ENCODE data around the gene CLIP3.
A peak's percentile ranks its signal among the peaks of the same experiment; 100 is the strongest.
"Not testable (repeated sequence)": the region's sequence is repeated elsewhere in the genome, so short reads cannot be mapped to it uniquely, and the experiment has no call there.

CLIP3 gene

DNA sequence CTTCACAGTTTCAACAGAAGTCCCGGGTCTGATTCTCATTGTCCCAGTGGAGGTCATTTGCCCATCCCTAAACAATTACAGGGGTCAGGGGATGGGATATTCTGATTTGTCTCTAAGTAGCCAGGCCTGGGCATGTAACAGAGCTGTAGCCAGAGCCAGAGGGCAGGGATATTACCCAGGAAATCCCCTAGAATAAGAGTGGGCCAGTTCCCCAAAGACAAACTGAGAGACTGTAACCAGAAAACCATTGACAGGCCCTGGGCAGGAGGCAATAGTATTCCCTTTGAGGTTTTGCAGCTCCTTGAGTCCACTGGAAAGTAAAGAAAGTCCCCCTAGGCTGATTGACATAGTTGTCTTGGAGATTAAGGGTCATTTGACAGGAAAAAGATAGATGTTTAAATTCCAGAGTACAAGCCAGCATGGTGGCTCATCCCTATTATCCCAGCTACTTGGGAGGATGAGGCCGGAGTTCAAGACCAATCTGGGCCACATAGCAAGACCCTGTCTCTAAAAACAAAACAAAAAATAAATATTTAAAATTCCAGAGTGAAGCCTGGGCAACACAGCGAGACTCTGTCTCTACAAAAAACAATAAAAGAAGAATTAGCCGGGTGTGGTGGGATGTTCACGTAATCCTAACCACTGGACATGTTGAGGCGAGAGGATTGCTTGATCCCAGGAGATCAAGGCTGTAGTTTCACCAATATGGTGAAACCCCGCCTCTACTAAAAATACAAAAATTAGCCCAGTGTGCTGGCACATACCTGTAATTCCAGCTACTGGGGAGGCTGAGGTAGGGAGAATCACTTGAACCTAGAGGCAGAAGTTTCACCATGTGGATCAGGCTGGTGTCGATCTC lies 39.5 kb downstream of the CLIP3 start:
- peaks cover 7% of the 10 kb centered on the region for H3K36me3 Mint-ChIP-seq (ENCODE audit: insufficient read depth)
- peaks cover 10% of the 10 kb centered on the region for H3K27me3 Mint-ChIP-seq
- no peak for DNase-seq (ENCODE audit: low spot score in 2 of 2)
- no peak overlapping the region for H3K27ac Mint-ChIP-seq (ENCODE audit: low read depth)
- no peak for ATAC-seq (replicated peaks; ENCODE audit: extremely low read depth, poor library complexity, severe bottlenecking)
- H3K9me3 Mint-ChIP-seq, result no peaks in the 10 kb centered on the region
- no peak overlapping the region for H3K4me3 Mint-ChIP-seq
- peaks cover 27% of the 10 kb centered on the region for H3K4me1 Mint-ChIP-seq

DNA sequence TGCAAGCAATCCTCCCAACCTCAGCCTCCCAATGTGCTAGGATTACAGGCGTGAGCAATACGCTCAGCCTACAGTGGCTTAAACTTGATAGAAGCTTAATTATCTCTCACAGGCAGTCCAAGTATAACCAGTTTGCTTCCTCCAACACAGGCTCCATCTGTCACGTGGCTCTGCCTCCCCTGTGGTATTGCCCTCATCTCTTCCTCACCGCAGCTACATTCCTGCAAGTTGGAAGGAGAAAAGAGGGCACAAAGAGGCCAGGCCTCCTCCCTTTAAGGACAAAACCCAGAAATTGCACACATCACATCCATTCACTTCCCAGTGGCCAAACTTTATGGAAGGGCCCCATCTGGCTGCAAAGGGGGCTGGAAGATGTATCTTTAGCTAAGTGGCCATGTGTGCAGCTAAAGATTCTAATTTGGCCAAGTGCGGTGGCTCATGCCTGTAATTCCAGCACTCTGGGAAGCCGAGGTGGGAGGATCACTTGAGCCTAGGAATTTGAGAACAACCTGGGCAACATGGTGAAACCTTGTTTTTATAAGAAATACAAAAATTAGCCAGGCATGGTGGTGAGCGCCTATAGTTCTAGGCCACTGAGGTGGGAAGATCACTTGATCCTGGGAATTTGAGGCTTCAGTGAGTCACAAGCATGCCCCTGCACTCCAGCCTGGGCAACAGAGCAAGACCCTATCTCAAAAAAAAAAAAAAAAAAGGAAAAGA lies 40.8 kb downstream of the CLIP3 start:
- Mint-ChIP-seq H3K4me1 (peaks cover 20% of the 10 kb centered on the region), H3K36me3 (ENCODE audit: insufficient read depth) (peaks cover 4% of the 10 kb centered on the region), H3K27me3 (peaks cover 19% of the 10 kb centered on the region), H3K4me3 (no peak overlapping the region), H3K27ac (ENCODE audit: low read depth) (no peak overlapping the region), H3K9me3 (no peaks in the 10 kb centered on the region)
- ATAC-seq (replicated peaks; ENCODE audit: extremely low read depth, poor library complexity, severe bottlenecking), result no peak
- DNase-seq (ENCODE audit: low spot score in 2 of 2), result no peak

DNA sequence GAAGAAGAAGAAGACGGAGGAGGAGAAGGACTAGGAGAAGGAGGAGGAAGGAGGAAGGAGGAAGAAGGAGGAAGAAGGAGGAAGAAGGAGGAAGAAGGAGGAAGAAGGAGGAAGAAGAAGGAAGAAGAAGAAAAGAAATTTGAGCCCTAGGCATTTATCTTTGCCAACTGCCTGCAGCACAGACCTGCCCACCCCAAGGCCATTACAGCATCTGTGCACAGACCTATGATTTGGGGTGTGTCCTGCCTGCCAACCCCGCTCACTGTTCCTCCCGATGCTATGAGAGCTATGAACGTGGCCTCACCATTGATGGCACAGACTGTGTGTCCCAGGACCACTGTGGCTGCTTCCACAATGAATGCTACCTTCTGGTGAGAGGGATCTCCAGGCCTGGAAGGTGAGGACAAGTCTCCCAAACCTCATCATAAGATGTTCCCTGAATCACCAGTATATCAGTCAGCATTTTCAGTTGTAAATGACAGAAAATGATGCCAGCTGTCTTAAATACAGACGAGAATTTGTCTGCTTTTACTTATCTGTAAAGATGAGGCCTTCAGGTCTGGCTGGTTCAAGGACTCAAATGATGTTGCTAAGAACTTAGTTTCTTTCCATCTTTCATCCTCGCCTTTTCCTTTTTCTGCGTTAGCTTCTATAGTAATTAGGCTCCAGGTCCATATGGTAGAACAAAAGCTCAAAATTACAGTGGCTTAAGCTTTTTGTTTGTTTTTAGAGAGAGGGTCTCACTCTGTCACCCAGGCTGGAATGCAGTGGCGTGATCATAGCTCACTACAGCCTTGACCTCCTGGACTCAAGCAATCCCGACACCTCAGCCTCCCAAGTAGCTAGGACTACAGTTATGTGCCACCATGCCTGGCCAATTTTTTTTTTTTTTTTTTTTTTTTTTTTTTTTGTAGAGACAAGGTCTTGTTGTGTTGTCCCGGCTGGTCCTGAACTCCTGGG lies 41.6 kb downstream of the CLIP3 start:
- Mint-ChIP-seq H3K4me1 (peaks cover 17% of the 10 kb centered on the region), H3K9me3 (no peaks in the 10 kb centered on the region), H3K27me3 (peaks cover 27% of the 10 kb centered on the region), H3K27ac (ENCODE audit: low read depth) (no peak overlapping the region), H3K36me3 (ENCODE audit: insufficient read depth) (peaks cover 4% of the 10 kb centered on the region), H3K4me3 (no peak overlapping the region)
- ATAC-seq (replicated peaks; ENCODE audit: extremely low read depth, poor library complexity, severe bottlenecking) (no peak), DNase-seq (ENCODE audit: low spot score in 2 of 2) (no peak)

DNA sequence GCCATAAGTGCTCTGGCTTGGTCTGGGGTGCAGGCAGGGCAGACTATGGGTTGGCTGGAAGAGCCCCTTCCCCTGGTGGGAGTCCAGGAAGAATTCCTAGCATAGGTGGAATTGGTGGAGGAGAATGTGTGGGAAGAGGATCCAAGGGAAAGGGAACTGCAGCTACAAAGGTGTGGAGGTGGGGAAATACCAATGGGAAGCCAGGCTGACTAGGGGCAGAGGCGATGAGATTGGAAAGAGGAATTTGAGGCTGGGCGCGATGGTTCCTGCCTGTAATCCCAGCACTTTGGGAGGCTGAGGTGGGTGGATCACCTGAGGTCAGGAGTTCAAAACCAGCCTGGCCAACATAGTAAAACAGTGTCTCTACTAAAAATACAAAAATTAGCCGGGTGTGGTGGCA lies 42.5 kb downstream of the CLIP3 start:
- no peak overlapping the region for H3K27ac Mint-ChIP-seq (ENCODE audit: low read depth)
- no peaks in the 10 kb centered on the region for H3K9me3 Mint-ChIP-seq
- DNase-seq (ENCODE audit: low spot score in 2 of 2), result no peak
- peaks cover 12% of the 10 kb centered on the region for H3K4me1 Mint-ChIP-seq
- H3K27me3 Mint-ChIP-seq, result peaks cover 36% of the 10 kb centered on the region
- H3K4me3 Mint-ChIP-seq, result no peak overlapping the region
- ATAC-seq (replicated peaks; ENCODE audit: extremely low read depth, poor library complexity, severe bottlenecking), result no peak
- peaks cover 4% of the 10 kb centered on the region for H3K36me3 Mint-ChIP-seq (ENCODE audit: insufficient read depth)

DNA sequence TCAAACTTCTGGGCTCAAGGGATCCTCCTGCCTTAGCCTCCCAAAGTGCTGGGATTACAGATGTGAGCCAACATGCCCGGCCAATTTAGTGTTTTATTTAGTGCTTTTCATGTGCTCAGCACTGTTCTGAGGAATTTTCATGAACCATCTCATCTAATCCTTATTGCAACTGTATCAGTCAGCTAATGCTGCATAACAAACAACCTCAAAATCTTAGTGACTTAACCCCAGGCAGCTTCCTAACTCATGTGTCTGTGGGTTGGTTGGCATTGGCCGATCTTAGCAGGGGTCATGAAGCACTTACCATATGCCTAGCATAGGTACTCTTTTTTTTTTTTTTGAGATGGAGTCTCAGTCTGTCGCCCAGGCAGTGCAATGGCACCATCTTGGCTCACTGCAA lies 43.8 kb downstream of the CLIP3 start:
- DNase-seq (ENCODE audit: low spot score in 2 of 2) (no peak), ATAC-seq (replicated peaks; ENCODE audit: extremely low read depth, poor library complexity, severe bottlenecking) (no peak)
- Mint-ChIP-seq H3K9me3 (no peaks in the 10 kb centered on the region), H3K36me3 (ENCODE audit: insufficient read depth) (no peaks in the 10 kb centered on the region), H3K4me1 (peaks cover 6% of the 10 kb centered on the region), H3K27me3 (peaks cover 50% of the 10 kb centered on the region), H3K27ac (ENCODE audit: low read depth) (no peak overlapping the region), H3K4me3 (no peak overlapping the region)

DNA sequence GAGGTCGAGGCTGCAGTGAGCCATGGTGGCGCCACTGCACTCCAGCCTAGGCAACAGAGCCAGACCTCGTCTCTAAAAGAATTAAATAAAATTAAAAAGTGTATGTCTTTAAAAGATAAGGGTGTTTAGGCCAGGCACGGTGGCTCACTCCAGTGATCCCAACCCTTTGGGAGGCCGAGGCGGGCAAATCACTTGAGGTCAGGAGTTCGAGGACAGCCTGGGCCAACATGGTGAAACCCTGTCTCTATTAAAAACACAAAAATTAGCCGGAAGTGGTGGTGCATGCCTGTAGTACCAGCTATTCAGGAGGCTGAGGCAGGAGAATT lies 45.1 kb downstream of the CLIP3 start:
- ATAC-seq (replicated peaks; ENCODE audit: extremely low read depth, poor library complexity, severe bottlenecking), result no peak
- no peaks in the 10 kb centered on the region for H3K36me3 Mint-ChIP-seq (ENCODE audit: insufficient read depth)
- no peak overlapping the region for H3K4me3 Mint-ChIP-seq
- peaks cover 6% of the 10 kb centered on the region for H3K4me1 Mint-ChIP-seq
- no peak for DNase-seq (ENCODE audit: low spot score in 2 of 2)
- H3K27ac Mint-ChIP-seq (ENCODE audit: low read depth), result no peak overlapping the region
- peaks cover 58% of the 10 kb centered on the region for H3K27me3 Mint-ChIP-seq
- H3K9me3 Mint-ChIP-seq, result no peaks in the 10 kb centered on the region

DNA sequence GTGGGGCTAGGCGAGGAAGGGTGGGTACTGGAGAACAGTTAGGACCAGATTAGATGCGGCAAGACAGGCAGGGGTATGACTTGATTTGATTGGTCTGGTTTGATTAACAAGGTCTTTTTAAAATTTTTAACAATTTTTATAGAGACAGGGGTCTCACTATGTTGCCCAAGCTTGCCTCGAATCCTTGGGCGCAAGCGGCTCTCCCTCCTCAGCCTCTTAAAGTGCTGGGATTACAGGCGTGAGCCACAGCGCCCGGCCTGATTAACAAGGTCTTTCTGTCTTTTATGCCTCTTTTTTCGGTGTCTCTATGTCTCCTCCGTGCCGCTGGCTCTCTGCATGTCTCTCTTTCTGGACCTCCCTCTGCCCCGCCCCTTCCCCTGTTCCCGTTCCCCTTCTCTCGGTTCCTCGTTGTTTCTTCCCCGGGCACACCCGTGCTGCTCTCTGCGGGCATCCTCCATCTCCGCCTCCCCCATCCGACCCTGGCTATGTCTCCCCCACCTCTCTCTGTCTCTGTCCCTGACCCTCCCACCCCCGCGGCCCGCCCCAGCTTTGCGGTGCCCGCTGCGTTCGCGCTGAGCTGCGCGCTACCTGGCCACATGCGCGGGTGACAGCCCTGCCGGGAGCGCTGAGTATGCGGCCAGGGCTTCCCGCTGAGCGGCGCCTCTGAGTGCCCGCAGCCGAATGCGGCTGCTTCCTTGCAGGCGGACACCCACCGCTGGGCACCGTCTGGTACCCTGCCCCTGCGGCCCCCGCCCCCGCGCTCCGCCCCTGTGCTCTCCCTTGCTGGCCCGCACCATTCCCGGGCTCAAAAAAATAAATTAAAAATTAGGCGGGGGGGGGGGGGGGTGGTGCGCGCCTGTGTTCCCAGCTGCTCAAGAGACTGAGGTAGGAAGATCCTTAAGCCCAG lies 45.8 kb downstream of the CLIP3 start:
- peak overlapping the region; percentile 42 for H3K4me3 Mint-ChIP-seq
- no peaks in the 10 kb centered on the region for H3K36me3 Mint-ChIP-seq (ENCODE audit: insufficient read depth)
- H3K4me1 Mint-ChIP-seq, result peaks cover 6% of the 10 kb centered on the region
- H3K27me3 Mint-ChIP-seq, result peaks cover 58% of the 10 kb centered on the region
- no peak for ATAC-seq (replicated peaks; ENCODE audit: extremely low read depth, poor library complexity, severe bottlenecking)
- no peak overlapping the region for H3K27ac Mint-ChIP-seq (ENCODE audit: low read depth)
- no peak for DNase-seq (ENCODE audit: low spot score in 2 of 2)
- no peaks in the 10 kb centered on the region for H3K9me3 Mint-ChIP-seq

DNA sequence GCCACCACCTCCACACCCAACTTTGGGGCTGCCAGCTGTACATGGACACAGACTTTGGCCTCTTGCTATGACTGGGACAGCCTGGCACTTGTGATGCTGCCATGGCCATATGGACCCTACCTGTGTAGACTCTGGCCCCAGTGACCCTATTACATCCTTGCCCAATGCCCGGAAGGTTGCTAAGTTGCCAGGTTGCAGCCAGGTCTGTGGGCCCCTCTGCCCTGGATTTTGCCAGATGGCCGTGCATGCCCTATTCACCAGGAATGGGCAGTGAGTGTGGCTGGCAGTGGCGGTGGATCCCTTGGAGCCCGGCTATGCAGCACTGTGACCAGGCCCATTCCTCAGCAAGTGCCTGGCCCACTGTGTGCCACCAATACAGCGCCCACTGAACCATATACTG lies 46.6 kb downstream of the CLIP3 start:
- Mint-ChIP-seq H3K4me1 (peaks cover 6% of the 10 kb centered on the region), H3K4me3 (no peak overlapping the region)

DNA sequence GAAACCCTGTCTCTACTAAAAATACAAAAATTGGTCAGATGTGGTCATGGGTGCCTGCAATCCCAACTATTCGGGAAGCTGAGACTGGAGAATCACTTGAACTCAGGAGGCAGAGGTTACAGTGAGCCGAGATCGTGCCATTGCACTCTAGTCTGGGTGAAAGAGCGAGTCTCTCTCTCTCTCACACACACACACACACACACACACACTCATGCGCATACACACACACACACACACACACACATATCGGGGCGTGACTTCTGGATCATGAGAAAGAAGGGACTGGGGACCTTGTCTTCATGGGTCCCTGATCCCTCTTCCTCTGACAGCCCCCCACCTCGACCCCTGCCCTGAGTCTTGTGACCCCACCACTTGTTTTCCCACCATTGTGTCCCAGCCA lies 49.5 kb downstream of the CLIP3 start:
- Mint-ChIP-seq H3K27ac (ENCODE audit: low read depth) (no peak overlapping the region), H3K36me3 (ENCODE audit: insufficient read depth) (no peaks in the 10 kb centered on the region), H3K27me3 (peaks cover 69% of the 10 kb centered on the region), H3K9me3 (no peaks in the 10 kb centered on the region), H3K4me3 (no peak overlapping the region), H3K4me1 (peaks cover 6% of the 10 kb centered on the region)
- DNase-seq (ENCODE audit: low spot score in 2 of 2), result no peak
- ATAC-seq (replicated peaks; ENCODE audit: extremely low read depth, poor library complexity, severe bottlenecking), result no peak

More for the DNA sequence above, 46.6 kb downstream of the CLIP3 start:
- no peak for DNase-seq (ENCODE audit: low spot score in 2 of 2)
- Mint-ChIP-seq H3K9me3 (no peaks in the 10 kb centered on the region), H3K27ac (ENCODE audit: low read depth) (no peak overlapping the region), H3K27me3 (peaks cover 63% of the 10 kb centered on the region), H3K36me3 (ENCODE audit: insufficient read depth) (no peaks in the 10 kb centered on the region)
- no peak for ATAC-seq (replicated peaks; ENCODE audit: extremely low read depth, poor library complexity, severe bottlenecking)

DNA sequence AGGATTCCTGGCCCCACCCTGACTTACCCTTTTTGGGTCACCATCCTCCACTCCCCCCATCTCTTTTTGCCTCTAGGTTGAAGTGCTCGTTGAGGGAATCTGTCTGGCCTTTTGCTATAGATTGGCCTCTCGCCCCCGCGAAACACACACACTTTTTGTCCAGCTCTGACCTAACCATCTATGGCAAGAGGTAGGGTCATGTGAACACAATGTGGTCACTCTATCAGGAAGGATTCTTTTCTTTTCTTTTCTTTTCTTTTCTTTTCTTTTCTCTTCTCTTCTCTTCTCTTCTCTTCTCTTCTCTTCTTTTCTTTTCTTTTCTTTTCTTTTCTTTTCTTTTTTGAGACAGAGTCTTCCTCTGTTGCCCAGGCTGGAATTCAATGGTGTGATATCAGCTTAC lies 51.7 kb downstream of the CLIP3 start:
- H3K27me3 Mint-ChIP-seq, result peaks cover 51% of the 10 kb centered on the region
- DNase-seq (ENCODE audit: low spot score in 2 of 2); H3K27ac Mint-ChIP-seq (ENCODE audit: low read depth); H3K4me3 Mint-ChIP-seq; H3K9me3 Mint-ChIP-seq; H3K36me3 Mint-ChIP-seq (ENCODE audit: insufficient read depth); H3K4me1 Mint-ChIP-seq; ATAC-seq (replicated peaks; ENCODE audit: extremely low read depth, poor library complexity, severe bottlenecking): not testable (repeated sequence)

DNA sequence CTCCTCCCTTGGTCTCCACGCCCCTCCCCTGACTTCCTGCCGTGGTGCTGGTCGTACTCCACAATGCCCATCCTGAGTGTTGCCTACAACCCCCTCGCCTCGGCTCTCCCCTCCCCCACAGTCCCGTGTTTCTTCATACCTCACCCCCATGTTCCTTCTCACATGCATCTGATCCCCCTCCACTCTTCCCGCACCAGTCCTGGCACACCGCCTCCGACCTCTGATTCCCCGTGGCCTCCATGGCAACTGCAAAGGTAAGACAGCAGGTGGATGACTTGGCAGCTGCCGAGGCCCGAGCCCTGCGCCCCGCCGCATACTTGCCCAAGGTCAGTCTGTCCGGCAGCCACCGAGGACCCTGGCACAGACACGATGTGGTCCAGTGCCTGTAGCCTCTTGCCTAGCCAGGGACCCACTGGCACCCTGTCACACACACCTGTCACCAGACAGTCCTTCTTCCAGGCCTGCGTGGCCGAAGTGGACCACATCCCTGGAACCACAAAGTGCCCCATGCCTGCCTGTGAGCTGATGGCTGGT lies 53.8 kb downstream of the CLIP3 start:
- Mint-ChIP-seq H3K27ac (ENCODE audit: low read depth) (no peak overlapping the region), H3K27me3 (peaks cover 39% of the 10 kb centered on the region), H3K36me3 (ENCODE audit: insufficient read depth) (no peaks in the 10 kb centered on the region), H3K4me1 (no peaks in the 10 kb centered on the region), H3K4me3 (no peak overlapping the region), H3K9me3 (no peaks in the 10 kb centered on the region)
- DNase-seq (ENCODE audit: low spot score in 2 of 2) (no peak), ATAC-seq (replicated peaks; ENCODE audit: extremely low read depth, poor library complexity, severe bottlenecking) (no peak)
